CD4-positive, alpha-beta T cell treated with Interleukin-15 for 4 hours (primary cell): Measurements from ENCODE around the gene SLC36A1.

Experiments
- DNase-seq: peaks from one replicate; pipeline ENCODE4 v3.0.0-alpha.2; 2020; ENCODE audit warnings: low spot score

Gene SLC36A1

GRCh38 chr5:151534350-151534749, 86.9 kb downstream of the SLC36A1 start:
- no peak for DNase-seq

- DNase-seq, result no peak
These were observed 89.6 kb downstream of the SLC36A1 start for GRCh38 chr5:151537044-151537443.

GRCh38 chr5:151541571-151541970, 94.2 kb downstream of the SLC36A1 start:
- DNase-seq, result no peak
